ENCODE data around the gene ASAP2. TPM values are rescaled to one million over a fixed set of nuclear protein-coding genes. Genes with fewer than 3 reads are reported as not detected.

The ASAP2 gene
- polyA plus RNA-seq, 3 donors = 0.08 to 1.1 (median 0.20) TPM

GRCh38 chr2:9250498-9251153 is 44.0 kb downstream of the ASAP2 start:
- WGBS (ENCODE audit: insufficient coverage) = 91% methylated on average over 12 of the region's 12 CpGs
- Histone ChIP-seq H3K9me3 (replicated peaks in 1 of 2; ENCODE audit: control insufficient read depth in 1 of 2, insufficient read depth in 1 of 2, low read length in 2 of 2) (no peaks in the 10 kb centered on the region), H3K9ac (ENCODE audit: insufficient read depth, low read length, poor library complexity, severe bottlenecking) (no peak overlapping the region), H4K20me1 (ENCODE audit: insufficient read depth, low read length) (no peaks in the 10 kb centered on the region), H3K27me3 (ENCODE audit: control insufficient read depth in 2 of 2, insufficient read depth in 2 of 2, low read length in 2 of 2) (no peaks in the 10 kb centered on the region), H2AFZ (ENCODE audit: insufficient read depth, low read depth, low read length, poor library complexity, severe bottlenecking) (no peak overlapping the region), H3K4me2 (replicated peaks; ENCODE audit: extremely low read depth, low read length, poor library complexity, severe bottlenecking) (no peak overlapping the region), H3K36me3 (replicated peaks in 1 of 2; ENCODE audit: control insufficient read depth in 1 of 2, insufficient read depth in 2 of 2, low read length in 2 of 2) (no peaks in the 10 kb centered on the region), H3K79me2 (ENCODE audit: insufficient read depth, low read length) (no peaks in the 10 kb centered on the region), H3K4me1 (ENCODE audit: control insufficient read depth in 1 of 2, insufficient read depth in 2 of 2, low read length in 2 of 2) (no peaks in the 10 kb centered on the region), H3K4me3 (replicated peaks in 1 of 3; ENCODE audit: low read depth in 2 of 3, low read length in 3 of 3) (no peak overlapping the region), H3K27ac (ENCODE audit: low read depth in 1 of 2, low read length in 2 of 2) (no peak overlapping the region)
- Mint-ChIP-seq H3K27ac (no peak overlapping the region), H3K27me3 (ENCODE audit: low read depth in 3 of 3) (peaks cover 2 to 9% (median 2%) of the 10 kb centered on the region in 3 donors), H3K36me3 (no peaks in the 10 kb centered on the region), H3K4me3 (no peak overlapping the region), H3K4me1 (peaks cover 10% of the 10 kb centered on the region), H3K9me3 (no peaks in the 10 kb centered on the region)
- no peak for DNase-seq
- intact Hi-C loops (cut with micrococcal nuclease) = no loop called here
- TF ChIP-seq, protein P1, sequence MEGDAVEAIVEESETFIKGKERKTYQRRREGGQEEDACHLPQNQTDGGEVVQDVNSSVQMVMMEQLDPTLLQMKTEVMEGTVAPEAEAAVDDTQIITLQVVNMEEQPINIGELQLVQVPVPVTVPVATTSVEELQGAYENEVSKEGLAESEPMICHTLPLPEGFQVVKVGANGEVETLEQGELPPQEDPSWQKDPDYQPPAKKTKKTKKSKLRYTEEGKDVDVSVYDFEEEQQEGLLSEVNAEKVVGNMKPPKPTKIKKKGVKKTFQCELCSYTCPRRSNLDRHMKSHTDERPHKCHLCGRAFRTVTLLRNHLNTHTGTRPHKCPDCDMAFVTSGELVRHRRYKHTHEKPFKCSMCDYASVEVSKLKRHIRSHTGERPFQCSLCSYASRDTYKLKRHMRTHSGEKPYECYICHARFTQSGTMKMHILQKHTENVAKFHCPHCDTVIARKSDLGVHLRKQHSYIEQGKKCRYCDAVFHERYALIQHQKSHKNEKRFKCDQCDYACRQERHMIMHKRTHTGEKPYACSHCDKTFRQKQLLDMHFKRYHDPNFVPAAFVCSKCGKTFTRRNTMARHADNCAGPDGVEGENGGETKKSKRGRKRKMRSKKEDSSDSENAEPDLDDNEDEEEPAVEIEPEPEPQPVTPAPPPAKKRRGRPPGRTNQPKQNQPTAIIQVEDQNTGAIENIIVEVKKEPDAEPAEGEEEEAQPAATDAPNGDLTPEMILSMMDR (IDR thresholded peaks at IDR 0.05) = no peak

DNA sequence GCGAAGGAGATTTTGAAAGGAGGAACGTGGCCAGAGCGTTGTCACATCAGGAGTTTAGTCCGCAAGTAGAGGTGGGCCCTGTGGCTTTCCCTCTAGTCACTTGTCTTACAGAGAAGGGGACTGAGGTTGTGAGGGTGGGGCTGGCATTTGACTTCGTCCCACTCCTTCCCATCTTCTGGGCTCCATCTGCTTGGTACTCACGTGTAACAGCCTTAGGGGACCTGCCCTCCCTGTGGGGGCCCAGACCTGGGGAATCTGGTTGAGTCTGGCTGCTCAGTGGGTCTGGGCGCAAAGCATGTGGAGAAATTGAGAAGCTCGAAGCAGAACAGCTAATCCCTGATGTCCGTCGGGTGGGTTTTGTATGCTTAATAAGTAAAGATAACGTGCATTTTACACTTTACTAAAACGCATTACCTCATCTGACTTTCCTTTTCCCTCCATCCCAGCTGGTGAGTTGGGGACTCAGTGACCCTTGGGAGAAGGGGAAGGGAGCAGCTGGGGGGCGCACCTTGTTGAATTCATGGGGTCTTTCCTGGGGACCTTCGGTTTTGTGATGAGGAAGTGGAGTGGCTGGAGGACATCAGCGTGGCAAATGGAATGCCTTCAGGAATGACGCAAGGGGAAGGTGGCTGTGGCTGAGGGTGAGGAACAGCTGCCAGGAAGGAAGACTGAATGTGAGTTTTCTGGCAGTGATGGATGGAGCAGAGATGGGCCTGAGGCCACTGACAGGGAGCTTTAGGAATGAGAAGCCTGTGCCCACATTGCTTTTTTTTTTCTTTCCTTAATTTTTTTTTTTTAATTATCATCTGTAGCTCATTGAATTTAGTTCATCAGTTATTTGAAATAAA is 44.8 kb downstream of the ASAP2 start:
- H3K79me2 ChIP-seq (ENCODE audit: insufficient read depth, low read length) = no peaks in the 10 kb centered on the region
- H3K4me3 Mint-ChIP-seq = no peak overlapping the region

More for the DNA sequence above, 44.8 kb downstream of the ASAP2 start:
- DNase-seq = no peak
- Histone ChIP-seq H4K20me1 (ENCODE audit: insufficient read depth, low read length) (no peaks in the 10 kb centered on the region), H3K36me3 (replicated peaks in 1 of 2; ENCODE audit: control insufficient read depth in 1 of 2, insufficient read depth in 2 of 2, low read length in 2 of 2) (no peaks in the 10 kb centered on the region), H3K27me3 (ENCODE audit: control insufficient read depth in 2 of 2, insufficient read depth in 2 of 2, low read length in 2 of 2) (no peaks in the 10 kb centered on the region), H3K4me2 (replicated peaks; ENCODE audit: extremely low read depth, low read length, poor library complexity, severe bottlenecking) (no peak overlapping the region), H3K27ac (ENCODE audit: low read depth in 1 of 2, low read length in 2 of 2) (no peak overlapping the region), H3K4me3 (replicated peaks in 1 of 3; ENCODE audit: low read depth in 2 of 3, low read length in 3 of 3) (no peak overlapping the region), H2AFZ (ENCODE audit: insufficient read depth, low read depth, low read length, poor library complexity, severe bottlenecking) (no peak overlapping the region), H3K9me3 (replicated peaks in 1 of 2; ENCODE audit: control insufficient read depth in 1 of 2, insufficient read depth in 1 of 2, low read length in 2 of 2) (no peaks in the 10 kb centered on the region), H3K9ac (ENCODE audit: insufficient read depth, low read length, poor library complexity, severe bottlenecking) (no peak overlapping the region), H3K4me1 (ENCODE audit: control insufficient read depth in 1 of 2, insufficient read depth in 2 of 2, low read length in 2 of 2) (no peaks in the 10 kb centered on the region)
- H3K4me1 Mint-ChIP-seq = peaks cover 10% of the 10 kb centered on the region
- H3K9me3 Mint-ChIP-seq = no peaks in the 10 kb centered on the region
- no peak overlapping the region for H3K27ac Mint-ChIP-seq
- intact Hi-C loops (cut with micrococcal nuclease) = no loop called here
- peaks cover 2 to 9% (median 2%) of the 10 kb centered on the region in 3 donors for H3K27me3 Mint-ChIP-seq (ENCODE audit: low read depth in 3 of 3)
- no peaks in the 10 kb centered on the region for H3K36me3 Mint-ChIP-seq
- WGBS (ENCODE audit: insufficient coverage) = 59% methylated on average over 6 of the region's 16 CpGs
- TF ChIP-seq, protein P1 (IDR thresholded peaks at IDR 0.05) = no peak

All from CD14-positive monocyte (primary cell).